ENCODE results near the gene C1orf21.
"Not testable (repeated sequence)": the region's sequence is repeated elsewhere in the genome, so short reads cannot be mapped to it uniquely, and the experiment has no call there.

C1orf21 gene

DNA sequence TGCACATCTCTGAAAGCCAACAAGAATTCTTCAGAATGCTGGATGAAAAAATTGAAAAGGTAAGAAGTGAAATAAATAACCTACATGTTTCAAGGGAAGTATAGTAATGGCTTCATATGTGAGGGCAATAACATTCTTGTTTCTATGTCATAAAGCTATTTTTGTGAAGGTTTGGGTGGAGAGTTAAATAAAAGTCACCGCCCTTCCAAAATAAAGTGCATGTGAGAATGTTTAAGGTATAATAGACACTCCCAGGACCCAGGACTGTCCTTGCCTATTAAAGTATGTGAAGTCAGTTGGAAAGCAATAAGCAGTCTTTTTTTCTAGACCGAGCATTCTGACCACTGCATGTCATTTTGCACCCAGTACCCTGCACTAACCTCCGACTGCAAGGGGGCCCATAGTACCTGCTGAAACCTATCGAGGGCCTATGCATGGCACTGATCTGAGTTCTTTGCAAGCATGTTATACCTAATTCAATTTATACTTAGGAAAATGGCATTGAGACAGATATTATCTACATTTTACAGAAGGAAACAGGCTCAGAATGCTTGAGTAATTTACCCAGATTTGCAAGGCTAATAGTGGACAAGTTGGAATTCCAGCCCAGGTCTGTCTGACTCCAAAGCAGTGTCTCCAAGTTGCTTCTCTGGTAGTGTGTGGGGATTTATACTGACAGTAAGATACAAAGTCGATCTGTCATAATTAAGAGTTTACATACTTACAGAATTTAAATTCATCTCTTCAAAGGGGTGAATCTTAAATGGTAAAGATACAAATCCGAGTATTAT is 211.8 kb downstream of the C1orf21 start:
- no peak for DNase-seq (ENCODE audit: low read depth)

- DNase-seq (ENCODE audit: low read depth): no peak
Observed at GRCh38 chr1:184604152-184604900, 217.5 kb downstream of the C1orf21 start.

- no peak for DNase-seq (ENCODE audit: low read depth)
Observed at GRCh38 chr1:184605941-184606340, 219.1 kb downstream of the C1orf21 start.

GRCh38 chr1:184606786-184607185 is 220.0 kb downstream of the C1orf21 start:
- DNase-seq (ENCODE audit: low read depth): no peak

GRCh38 chr1:184608581-184608980 is 221.8 kb downstream of the C1orf21 start:
- no peak for DNase-seq (ENCODE audit: low read depth)

DNA sequence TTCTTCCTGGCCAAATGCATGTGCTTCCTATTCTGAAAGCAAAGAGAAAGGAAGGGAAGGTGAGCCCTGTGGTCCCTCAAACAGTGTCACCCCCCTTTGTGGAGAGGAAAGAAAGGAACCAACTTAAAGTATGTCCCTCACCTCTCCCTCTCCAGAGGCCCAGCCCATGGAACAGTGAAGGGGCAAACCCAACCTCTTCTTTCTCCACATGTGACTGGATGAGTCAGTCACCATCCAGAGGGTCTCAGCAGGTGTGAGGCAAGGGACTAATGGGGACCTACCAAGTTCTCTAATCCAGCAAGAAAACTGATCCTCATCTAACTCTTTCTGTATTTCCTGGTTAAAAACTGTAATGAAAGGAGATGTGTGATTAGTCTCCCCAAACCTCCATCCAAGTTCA is 222.2 kb downstream of the C1orf21 start:
- no peak for DNase-seq (ENCODE audit: low read depth)

DNA sequence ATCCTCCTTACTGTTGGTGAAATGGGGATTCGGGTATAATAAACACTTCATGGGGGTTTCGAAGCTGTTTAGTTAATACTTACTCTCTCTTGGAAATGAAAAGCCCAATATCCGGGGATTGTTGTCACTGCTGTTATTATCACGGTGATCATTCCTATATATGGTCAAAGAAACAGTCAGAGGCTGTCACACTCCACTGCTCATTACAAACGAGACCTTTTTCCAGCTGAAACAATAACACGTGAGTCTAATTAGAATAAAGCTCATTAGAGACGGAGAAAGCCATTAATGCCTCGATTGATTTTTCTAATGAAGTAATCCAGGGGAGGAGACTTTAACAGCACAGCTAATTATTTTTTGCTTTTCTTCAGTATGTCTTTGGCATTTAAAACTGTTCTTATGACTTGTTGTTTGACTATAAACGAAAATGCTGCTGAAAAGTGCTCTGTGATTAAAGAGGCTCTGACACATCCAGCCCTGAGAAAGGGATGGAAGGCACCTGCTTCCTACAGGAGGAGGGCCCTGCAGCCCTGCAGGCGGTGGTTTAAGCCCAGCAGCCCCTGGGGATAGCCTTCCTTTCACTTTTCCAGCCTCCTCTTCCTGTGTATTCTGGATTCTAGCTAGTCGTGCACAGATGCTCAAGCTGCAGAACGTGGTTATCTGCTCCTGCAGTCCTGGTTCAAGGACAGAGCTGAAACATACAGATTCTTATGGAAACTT is 224.2 kb downstream of the C1orf21 start:
- DNase-seq (ENCODE audit: low read depth): no peak

- DNase-seq (ENCODE audit: low read depth): not testable (repeated sequence)
Observed at GRCh38 chr1:184612229-184612628, 225.4 kb downstream of the C1orf21 start.

DNA sequence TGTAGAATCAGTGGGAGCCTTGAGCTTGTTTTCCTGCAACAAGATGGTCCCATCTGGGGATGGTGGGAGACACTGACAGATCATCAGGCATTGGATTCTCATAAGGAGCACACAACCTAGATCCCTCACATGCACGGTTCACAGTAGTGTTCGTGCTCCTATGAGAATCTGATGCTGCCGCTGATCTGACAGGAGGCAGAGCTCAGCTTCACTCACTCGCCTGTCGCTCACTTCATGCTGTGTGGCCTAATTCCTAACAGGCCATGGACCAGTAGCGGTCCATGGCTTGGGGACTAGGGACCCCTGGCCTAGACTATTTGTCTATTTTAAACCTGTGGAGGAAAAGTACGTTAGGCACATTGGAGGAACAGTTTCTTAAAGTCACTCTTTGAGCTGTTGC is 227.8 kb downstream of the C1orf21 start:
- no peak for DNase-seq (ENCODE audit: low read depth)

DNA sequence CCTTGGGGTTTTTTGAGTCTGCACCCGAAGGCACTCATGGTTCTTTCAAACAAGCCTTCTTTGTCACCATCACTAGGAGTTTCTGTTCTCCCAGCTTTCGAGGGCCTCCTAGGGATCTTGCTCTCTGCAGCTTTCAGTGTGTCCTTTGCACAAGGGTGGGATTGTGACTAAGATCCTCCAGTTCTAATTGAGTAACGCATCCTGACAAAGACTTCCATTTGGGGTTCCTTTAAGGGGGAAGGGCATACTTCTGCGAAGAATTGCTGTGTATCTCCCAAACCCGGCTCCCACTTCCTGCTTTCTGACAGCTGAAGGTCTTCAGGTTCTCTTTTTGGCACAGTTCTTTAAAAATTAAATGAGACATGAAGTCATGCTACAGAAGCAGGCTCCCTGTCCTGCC is 228.5 kb downstream of the C1orf21 start:
- no peak for DNase-seq (ENCODE audit: low read depth)

DNA sequence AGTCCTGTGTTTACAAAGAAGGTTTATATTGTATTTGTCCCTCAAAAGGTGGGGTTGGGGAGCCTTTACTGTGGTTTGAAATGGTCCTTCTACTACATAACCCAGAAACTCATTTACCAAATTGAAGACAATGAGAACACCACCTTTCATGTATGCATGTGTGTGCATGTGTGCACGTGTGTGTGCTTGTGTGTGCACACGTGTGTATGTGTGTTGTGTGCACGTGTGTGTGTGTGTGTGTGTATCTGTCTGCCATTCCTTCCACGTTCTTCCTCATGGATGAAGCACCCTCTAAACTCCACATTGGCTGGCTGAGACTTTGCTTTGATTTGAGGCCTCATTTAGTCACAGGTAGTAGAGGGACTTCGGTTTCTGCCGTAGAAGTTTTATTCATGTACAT is 229.7 kb downstream of the C1orf21 start:
- no peak for DNase-seq (ENCODE audit: low read depth)

- no peak for DNase-seq (ENCODE audit: low read depth)
Observed at GRCh38 chr1:184617433-184618029, 230.7 kb downstream of the C1orf21 start.

DNA sequence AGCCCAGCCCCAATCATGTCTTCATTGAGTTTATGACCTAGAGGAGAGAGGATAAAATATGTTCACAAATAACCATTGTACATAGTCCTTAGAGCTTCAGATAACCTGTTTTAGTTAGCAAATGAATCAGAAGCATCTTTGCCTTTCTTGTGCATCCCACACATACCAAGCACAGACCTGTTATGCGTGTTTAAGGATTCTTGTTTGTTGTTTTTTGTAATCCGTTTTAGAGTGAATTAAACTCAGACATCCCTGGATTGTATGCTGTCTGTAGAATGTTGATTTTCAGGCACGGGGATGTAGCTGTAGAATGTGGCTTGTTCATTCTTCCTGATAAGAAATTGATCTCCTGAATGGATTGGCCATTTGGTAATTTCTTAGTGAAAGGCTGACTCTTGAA is 232.0 kb downstream of the C1orf21 start:
- no peak for DNase-seq (ENCODE audit: low read depth)

DNA sequence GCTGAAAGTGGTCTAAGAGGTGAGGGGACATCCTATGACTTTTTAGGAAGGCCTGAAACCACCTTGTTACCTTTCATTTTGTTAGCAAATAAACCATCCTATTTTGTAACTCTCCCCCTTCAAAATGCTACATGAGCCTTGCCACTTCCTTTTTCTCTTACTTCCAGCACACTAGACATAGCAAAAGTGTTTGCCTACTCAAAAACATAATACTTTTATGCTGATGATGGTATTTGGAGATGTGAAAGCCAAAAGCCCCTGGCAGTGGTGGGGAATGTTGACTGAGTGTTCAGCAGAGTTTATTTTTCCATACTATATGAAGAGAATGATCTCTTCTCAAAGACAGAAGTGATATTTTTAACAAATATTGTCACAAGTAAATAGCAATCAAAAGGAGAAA is 233.6 kb downstream of the C1orf21 start:
- no peak for DNase-seq (ENCODE audit: low read depth)

DNA sequence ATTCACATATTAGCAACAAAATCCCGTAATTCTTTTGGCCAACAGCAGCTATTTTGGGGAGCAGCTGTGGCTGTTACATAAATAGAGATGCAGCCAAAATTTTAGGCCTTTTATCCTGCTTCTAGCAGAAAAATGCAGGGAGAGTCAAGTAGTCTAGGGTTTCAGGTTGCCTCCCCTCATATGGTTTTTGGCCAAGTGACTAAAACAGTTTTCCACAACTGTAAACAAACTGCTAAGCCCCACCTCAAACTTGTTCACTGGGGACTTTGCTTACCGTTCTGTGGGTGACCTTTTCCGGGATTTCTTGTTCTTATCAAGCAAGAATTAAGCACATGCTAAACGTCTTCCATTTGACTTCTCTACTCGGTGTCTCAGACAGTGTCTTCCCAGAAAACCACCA is 234.4 kb downstream of the C1orf21 start:
- no peak for DNase-seq (ENCODE audit: low read depth)

DNA sequence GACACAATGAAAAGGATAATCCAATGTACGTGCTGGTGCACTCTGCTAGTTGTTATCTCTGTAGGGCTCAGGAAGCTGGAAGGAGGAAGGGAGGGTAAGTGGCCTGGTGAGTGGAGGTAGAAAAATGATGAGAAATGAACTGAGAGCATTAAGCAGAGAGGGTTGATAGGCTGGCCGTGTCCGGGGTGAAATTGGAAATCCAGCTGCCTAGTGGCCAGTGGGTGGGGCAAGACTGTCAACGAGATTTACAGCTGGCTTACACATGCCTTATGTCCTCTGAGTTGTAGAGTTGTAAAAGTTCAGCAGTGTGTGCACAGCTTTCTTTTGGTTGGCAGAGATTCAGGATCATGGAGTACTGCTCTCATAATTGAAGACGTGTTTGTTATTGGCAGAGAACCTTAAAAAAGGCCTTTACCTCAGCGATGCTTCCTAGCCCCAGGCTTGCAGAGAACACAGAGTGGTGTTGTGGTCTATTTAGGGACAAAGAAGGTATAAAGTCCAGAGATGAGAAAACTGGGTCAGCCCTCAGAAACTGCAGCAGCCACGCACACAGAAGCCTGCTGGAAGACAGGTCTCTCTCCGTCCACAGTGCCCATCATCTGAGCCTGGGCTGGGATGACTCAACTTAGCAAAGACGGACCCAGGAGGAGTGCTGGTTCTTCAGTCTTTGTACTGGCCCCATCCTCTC is 235.5 kb downstream of the C1orf21 start:
- DNase-seq (ENCODE audit: low read depth): no peak

DNA sequence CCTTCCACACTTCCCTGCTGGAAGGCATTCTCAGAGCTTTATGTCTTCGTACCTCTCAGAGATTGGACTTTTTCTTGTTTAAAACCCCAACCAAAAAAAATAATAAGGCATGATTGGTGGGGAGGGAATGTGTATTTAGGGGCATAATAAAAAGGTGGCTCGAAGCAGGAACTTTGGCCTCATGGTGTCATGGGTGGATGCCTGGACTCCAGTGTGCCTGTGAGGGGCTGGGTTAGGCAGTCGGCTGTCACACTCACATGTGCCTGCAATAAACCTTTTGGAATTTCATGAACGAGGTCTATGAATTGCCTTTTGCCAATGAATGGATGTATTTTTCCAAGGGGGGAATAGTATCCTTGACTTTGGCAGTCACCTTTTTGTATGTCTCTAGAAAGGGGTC is 236.6 kb downstream of the C1orf21 start:
- DNase-seq (ENCODE audit: low read depth): no peak

DNA sequence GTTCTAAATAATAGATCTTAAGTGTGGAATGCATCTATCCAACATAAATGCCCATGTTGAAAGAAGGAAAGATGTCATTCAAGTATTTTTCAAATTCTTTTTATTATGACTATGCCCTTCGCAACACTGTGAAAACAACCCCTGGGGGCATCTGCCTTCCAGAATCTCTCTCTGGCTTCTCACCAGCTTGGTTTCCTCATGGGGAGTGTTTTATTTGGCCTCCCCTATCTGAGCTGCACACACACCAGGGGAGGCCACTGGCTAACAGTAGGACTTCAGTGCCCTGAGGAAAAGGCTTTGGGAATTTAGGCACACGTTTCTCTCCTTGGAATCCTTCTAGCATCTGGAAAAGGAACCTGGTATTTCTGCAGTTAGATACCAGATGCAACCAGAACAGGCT is 237.2 kb downstream of the C1orf21 start:
- DNase-seq (ENCODE audit: low read depth): no peak

DNA sequence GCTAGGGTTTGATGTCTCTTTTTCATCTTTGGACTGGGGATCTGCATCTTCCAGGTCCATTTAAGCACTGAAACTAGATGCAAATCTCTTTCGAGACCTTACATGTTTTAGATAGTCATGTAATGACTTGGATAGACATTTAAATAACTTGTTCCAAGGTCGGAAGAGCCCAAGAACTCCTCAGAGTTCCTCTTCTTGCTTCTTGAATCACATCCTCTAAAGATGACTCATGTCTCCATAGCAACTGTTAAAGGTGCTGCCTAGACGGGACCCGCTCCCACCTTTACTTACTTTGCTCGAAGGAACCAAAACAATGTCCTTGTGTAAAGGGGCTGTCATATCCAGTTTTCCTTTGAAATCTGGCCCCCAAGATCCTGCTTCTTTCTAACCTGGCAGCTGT is 237.8 kb downstream of the C1orf21 start:
- DNase-seq (ENCODE audit: low read depth): no peak

- no peak for DNase-seq (ENCODE audit: low read depth)
Observed at GRCh38 chr1:184625271-184625670, 238.4 kb downstream of the C1orf21 start.

DNA sequence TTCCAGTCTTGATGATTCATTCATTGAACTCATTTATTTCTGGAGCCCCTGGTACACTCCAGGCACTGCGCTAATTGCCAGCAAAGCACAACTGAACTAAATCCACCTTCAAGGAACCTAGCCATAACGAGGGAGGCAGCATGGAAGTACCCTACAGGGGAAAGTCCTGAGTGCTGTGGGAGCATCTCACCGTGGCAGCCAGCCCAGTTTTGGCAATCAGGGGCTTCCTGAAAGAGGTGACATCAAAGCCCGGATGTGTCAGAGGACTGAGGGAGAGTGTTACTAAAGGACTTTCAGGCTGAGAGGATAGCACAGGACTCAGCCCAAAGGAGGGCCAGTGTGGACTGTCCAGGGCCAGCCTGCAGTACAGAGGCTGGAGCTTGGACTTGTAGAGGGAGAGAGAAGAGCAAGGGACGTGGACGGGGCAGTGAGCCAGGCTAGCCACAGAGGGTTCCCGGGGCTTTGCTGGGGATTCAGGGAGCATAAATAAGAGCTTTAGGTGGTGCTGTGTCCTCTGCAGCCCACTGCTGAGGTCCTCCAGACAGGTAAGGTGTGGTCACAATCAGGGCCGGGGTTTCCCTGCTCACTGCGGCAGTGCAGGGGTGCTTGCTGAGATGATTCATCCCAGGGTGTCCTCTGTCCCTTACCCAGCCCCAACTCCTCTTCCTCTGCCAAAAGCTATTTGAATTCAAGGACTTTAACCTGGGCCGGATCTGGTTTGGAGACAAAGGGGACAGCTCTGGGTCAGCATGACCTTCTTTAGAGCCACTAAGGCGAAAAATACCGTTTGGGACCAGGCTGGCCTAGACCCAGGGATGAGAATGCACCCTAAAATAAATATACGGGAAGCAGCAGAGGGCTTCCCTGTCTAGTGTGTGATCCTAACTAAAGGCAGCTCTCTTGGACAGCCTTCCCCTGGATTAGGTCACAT is 239.5 kb downstream of the C1orf21 start:
- no peak for DNase-seq (ENCODE audit: low read depth)
